Frontal cortex (tissue), 4 donors: ENCODE results near the gene AAK1. TPM values are rescaled to one million over a fixed set of nuclear protein-coding genes. Genes with fewer than 3 reads are reported as not detected.
"Not testable (repeated sequence)": the region's sequence is repeated elsewhere in the genome, so short reads cannot be mapped to it uniquely, and the experiment has no call there.

Experiments
- DNase-seq, 2 donors: peaks; one replicate each; pipeline ENCODE4 v3.0.0; 2012; ENCODE audit warnings: low spot score in 2 of 2
- FAIRE-seq: peaks from 2 replicates; lab custom pipeline; 2012; peaks lifted over from hg19 to GRCh38; lab: Jason Lieb, UNC
- total RNA-seq: library from RNA; depleted of rRNA; stranded (reverse); fragments of >200 nt; gene quantifications from one replicate; pipeline ENCODE4 v1.2.3, GENCODE V29; 2014
- donor health status: control.
- donor health status: control.
- donor health status: control.

Gene AAK1
- total RNA-seq, 1 donor from 2014 or later: 31.4 TPM

DNA sequence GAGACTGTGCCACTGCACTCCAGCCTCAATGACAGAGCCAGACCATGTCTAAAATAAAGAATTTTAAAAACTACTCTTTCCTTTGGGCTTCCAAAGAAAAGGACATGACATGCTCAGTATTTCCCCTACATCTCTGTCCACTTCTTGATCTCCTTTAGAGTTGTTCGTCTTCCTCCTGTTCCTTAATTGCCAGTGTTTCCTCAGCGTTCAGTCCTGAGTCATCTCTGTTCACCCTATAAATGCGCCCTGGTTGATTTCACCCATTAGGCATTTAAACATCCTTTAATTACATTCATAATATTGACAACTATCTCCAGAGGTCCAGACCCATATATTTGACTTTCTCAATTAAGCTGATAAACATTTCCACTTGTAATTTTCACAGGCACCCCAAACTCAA is 64.0 kb downstream of the AAK1 start:
- DNase-seq: no peak
- FAIRE-seq: no peak

DNA sequence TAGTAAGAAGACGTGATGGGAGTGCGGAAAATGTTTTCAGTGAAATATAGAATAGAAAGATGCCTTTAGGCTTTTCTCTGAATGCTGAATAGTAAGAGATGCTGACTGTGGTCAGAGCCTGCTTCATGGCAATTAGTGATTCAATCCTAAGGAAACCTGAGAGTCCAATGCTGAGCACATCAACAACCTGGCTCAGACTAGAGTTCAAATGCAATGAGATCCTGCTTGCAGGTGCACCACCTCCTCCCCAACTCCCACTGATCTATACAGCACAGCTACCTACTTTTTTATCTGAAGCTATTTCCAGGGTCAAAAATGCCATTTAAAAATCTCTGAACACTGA is 65.4 kb downstream of the AAK1 start:
- no peak for FAIRE-seq
- DNase-seq: no peak

GRCh38 chr2:69577467-69578197 is 65.9 kb downstream of the AAK1 start:
- no peak for FAIRE-seq

GRCh38 chr2:69576880-69577279 is 66.7 kb downstream of the AAK1 start:
- no peak for DNase-seq
- no peak for FAIRE-seq

More at GRCh38 chr2:69577467-69578197, 65.9 kb downstream of the AAK1 start:
- DNase-seq: no peak

DNA sequence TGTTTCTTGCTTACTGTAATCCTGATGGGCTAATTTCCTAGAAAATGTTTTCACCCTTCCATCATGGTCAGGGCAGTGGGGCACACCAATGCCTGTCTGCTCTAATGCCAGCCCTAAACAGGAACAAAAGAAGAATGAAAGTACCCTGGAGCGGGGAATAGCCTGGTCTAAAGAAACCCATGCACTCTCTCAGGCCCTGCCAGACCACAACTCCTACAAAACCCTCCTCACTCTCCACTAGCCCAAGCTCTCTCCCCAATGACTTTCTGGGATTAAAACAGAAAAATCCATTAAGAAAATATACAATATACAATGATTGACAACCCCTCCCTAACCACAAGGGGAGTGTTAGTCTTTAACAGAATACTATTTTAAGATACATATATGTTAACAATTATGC is 67.6 kb downstream of the AAK1 start:
- DNase-seq (no peak), FAIRE-seq (no peak)

- FAIRE-seq, DNase-seq: not testable (repeated sequence)
Observed at GRCh38 chr2:69575371-69575770, 68.2 kb downstream of the AAK1 start.

DNA sequence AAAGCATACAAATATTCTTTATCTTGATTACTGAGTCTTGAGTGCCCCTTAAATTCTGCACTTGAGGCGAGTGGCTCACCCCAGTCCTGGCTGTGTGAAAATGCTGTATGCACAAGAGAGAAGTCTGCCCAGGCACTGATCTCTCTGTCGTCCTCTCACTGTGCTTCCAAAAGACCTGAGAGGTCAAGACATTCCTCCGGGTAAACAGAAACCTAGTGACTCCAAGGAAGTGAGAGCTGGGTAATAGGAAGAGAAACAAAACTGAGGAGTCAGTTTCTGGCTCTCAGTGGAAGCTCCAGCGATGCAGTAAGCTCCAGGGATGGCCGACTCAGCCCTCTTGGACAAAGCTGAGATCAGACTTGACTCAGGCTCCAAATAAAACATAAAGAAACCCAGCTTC is 70.9 kb downstream of the AAK1 start:
- FAIRE-seq (no peak), DNase-seq (no peak)

DNA sequence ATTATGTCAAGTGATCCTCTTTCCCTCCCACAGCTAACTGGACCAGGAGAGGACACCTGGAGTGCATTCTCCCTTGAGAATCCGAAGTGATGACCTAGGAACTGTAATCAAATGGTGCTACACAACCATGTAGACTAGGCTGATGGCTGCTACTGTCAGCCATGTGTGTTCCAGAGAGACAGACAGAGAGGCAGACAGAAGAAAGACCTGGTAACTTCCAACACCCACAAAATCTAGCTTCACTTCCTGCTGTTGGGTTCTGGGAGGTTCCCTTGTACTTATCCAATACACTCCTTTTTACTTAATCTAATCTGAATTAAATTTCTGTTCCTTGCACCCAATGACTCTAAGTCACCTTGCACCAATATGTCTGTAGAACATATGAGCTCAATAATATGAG is 72.3 kb downstream of the AAK1 start:
- FAIRE-seq: no peak
- DNase-seq: no peak

- no peak for DNase-seq
- no peak for FAIRE-seq
Observed at GRCh38 chr2:69570474-69570873, 73.1 kb downstream of the AAK1 start.

DNA sequence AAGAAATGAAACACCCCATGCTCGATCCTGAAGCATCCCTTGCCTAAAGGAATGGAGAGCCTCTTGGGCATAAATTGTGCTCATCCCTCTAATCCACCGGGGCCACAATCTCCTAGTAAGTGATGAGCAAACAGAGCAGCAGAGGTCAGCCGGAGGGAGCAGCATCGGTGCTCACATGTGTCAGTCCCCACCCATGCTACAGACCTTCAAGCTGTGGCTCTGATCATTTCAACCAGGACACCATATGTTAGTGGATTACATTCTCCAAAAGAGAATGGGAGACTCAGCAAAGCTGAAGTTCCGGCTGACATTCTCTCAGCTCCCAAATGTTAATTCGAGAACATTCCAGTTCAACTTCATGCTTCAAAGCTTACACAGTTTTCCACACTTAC is 75.6 kb downstream of the AAK1 start:
- DNase-seq: no peak
- FAIRE-seq: no peak

DNA sequence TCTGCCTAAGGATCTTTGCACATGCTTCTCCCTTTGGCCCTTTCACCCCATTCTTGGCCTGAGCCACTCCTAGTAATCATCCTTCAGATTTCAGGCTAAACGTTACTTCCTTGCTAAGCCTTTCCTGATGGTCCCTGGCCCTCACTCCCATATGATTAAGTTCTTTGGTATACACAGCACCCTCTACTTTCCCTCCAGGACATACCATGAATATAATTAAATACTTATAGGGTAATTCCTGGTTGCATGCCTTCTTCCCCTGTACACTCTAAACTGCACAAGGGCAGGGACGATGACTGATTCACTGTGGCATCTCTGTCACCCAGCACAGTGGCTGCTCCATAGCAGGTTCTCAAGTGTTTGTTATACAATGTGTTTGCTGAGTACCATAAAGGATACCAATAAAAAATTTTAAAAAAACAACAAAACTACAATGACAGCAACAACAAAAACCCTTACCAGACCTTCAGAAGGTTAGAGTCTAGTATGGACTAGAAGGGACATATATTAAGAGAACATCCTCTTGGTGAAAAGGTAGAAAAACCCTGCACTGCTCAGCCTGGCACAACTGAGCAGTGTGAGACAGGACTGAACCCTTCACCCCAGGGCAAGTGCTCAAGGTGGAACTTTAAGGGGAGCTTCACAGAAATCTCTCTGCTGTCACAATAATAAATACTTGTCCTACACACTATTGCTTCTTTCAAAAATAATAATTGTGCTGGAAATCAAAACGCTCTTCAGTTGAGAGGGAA is 76.2 kb downstream of the AAK1 start:
- FAIRE-seq (no peak), DNase-seq (no peak)

- no peak for FAIRE-seq
- no peak for DNase-seq
Observed at GRCh38 chr2:69566669-69567068, 76.9 kb downstream of the AAK1 start.

DNA sequence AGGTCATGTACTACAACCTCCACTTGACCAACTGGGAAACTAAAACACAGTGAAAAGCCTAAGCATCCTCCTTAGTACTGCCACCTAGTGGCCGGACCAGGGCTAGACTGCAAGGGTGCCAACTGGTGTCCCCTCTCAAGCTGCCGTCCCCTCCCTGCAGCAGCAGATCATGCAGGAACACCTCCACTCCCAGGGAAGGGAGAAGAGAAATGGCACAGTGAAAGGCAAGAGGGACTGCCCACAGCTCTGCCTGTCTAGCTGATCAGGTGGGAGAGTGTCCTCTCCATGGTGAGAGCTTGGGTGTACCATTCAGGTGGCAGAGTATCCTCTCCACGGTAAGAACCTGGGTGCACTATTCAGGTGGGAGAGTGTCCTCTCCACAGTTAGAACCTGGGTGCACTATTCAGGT is 78.1 kb downstream of the AAK1 start:
- no peak for FAIRE-seq
- no peak for DNase-seq

DNA sequence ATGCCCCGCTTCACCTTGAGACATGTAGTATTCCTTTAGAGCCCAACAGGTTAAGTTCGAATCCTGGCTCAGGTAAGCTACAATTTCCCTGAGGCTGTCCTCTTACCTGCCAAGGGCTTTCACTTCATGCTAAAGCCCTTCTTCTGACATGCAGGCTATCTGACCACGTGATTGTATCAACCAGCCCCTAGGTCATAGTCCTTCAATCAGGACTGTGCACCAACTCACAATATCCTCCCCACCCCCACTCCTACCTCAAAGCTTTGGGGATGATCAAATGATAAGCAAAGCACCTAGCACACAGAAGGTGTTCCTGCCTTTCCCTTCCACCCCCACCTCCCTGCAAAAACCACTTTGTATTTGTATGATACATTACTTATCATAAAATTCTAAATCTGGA is 78.9 kb downstream of the AAK1 start:
- DNase-seq (no peak), FAIRE-seq (no peak)

GRCh38 chr2:69563021-69563420 is 80.5 kb downstream of the AAK1 start:
- DNase-seq (no peak), FAIRE-seq (no peak)

- FAIRE-seq: no peak
- no peak for DNase-seq
Observed at GRCh38 chr2:69561101-69561500, 82.4 kb downstream of the AAK1 start.

- no peak for DNase-seq
- no peak for FAIRE-seq
Observed at GRCh38 chr2:69560147-69560482, 83.4 kb downstream of the AAK1 start.

DNA sequence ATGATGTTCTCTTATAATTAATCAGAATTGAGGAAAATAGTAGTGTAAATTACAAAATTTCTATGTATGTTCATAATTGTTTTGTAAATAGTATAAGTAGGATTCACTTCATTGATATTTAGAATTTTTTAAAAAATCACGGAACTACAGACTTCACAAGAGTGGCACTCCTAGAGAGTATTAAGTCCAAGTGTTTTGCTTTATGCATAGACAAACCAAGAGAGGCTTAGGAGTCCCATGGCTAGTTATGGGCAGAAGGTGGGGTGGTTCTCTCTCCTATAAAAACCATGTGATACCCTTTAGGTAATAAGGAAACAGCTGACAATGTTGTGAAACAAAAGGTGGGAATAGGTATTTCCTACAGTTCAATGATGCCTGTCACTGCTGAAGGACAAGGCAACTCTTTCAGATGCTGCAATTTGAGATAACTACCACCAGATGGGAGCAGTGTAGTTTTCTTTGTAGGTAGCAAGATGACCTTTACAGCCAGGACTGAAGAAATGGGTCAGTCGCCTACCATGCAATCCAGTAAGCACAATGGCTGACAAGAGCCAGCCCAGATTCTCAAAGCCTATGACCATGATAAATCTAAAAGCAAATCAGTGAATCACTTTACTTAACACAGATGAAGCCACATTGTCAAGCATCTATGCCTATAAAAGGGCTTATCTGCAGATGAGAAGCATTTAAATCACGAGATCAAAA is 83.9 kb downstream of the AAK1 start:
- peak in 1 of 2 donors; percentile 39 for DNase-seq
- FAIRE-seq: no peak

DNA sequence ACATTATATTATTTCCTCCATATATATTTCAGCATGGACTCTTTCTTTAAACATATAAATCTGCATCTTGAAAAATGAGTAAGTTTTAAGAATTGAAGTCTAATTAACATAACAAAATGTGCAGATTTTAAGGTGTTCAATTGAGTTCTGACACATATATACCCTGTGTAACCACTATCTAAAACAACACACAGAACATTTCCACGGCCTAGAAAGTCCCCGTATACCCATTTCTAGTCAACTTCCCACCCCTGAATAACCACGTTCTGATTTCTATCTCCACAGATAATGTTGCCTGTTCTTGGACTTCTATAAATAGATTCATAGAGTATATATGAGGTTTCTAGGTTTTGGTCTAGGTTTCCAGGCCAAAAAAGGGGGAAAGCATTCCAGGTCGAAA is 87.5 kb downstream of the AAK1 start:
- DNase-seq: no peak
- no peak for FAIRE-seq

- DNase-seq: no peak
Observed at GRCh38 chr2:69554981-69555380, 88.6 kb downstream of the AAK1 start.

DNA sequence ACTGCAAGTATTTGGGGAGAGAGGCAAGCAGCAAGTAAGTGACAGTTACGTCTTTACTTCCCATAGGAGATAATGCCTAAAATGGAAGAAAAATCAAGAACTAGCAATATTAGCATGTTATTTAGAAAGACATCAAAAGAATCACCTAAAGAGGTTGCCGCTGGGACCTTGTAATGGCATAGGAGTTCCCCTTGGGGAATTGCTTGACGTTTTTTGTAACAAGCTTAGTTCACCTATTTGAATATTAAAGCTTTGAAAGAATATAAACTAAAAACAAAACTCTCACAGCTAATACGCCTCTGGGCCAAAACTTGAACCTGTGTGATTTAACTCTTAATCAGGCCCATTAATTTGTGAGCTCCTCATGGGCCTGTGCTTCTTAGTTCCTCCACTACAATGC is 89.0 kb downstream of the AAK1 start:
- FAIRE-seq: no peak
- DNase-seq: no peak

More at GRCh38 chr2:69554981-69555380, 88.6 kb downstream of the AAK1 start:
- no peak for FAIRE-seq
